Activated CD8-positive, alpha-beta T cell treated with anti-CD3 and anti-CD28 coated beads, Interleukin-2, amount 10 ng/mL, durations not matched to agents 7 days and 5 days (primary cell): Measurements from ENCODE around the gene GTSE1. TPM values are rescaled to one million over a fixed set of nuclear protein-coding genes. Genes with fewer than 3 reads are reported as not detected.
A peak's percentile ranks its signal among the peaks of the same experiment; 100 is the strongest.

ENCODE experiments used
- ATAC-seq: fragments of 150-1000 bp; cut with Tn5 transposase; one replicate; pipeline ENCODE4 v1.10.0; 2021; ENCODE audit warnings: moderate library complexity
- CTCF ChIA-PET: fragments of 350-600 bp; sonication (Branson Sonifier 250); formaldehyde crosslinking; loops from one replicate; lab custom pipeline; 2021; ENCODE audit warnings: antibody characterized with exemption; lab: Charles Lee
- POLR2A ChIA-PET: fragments of 350-600 bp; sonication (Branson Sonifier 250); formaldehyde crosslinking; loops from one replicate; lab custom pipeline; 2021; ENCODE audit warnings: antibody characterized with exemption; lab: Charles Lee
- DNase-seq: peaks from one replicate; pipeline ENCODE4 v3.0.0-alpha.2; 2020
- H3K27ac Mint-ChIP-seq: one replicate; pipeline ENCODE4 v1.8.0; 2021; ENCODE audit warnings: mild to moderate bottlenecking, mixed read lengths
- H3K27me3 Mint-ChIP-seq: one replicate; pipeline ENCODE4 v1.8.0; 2021; ENCODE audit warnings: low read depth, mixed read lengths
- H3K36me3 Mint-ChIP-seq: one replicate; pipeline ENCODE4 v1.8.0; 2021; ENCODE audit warnings: low read depth, mixed read lengths
- H3K4me1 Mint-ChIP-seq: one replicate; pipeline ENCODE4 v1.8.0; 2021; ENCODE audit warnings: low read depth, mixed read lengths
- H3K4me3 Mint-ChIP-seq: one replicate; pipeline ENCODE4 v1.8.0; 2021; ENCODE audit warnings: mild to moderate bottlenecking, mixed read lengths
- H3K9me3 Mint-ChIP-seq: one replicate; pipeline ENCODE4 v1.8.0; 2022; ENCODE audit warnings: mixed read lengths; ENCODE audit not compliant: insufficient read depth
- total RNA-seq, 2 experiments: library from RNA; stranded (reverse); gene quantifications; one replicate each; pipeline ENCODE4 v1.2.3, GENCODE V29; 2021

GTSE1 gene
- total RNA-seq, 2 experiments from 2014 or later = 111 to 114 TPM

- Mint-ChIP-seq H3K27me3 (no peaks in the 10 kb centered on the region), H3K36me3 (peaks cover 82% of the 10 kb centered on the region), H3K27ac (peak overlapping the region; percentile 34), H3K4me3 (no peak overlapping the region), H3K9me3 (no peaks in the 10 kb centered on the region), H3K4me1 (no peaks in the 10 kb centered on the region)
- CTCF ChIA-PET = interaction anchor here (1.1 kb wide), 1 partner anchor 706 kb away, joined by 3 read pairs; no protein-coding TSS in a partner anchor
- ATAC-seq (no peak), DNase-seq (no peak)
- POLR2A ChIA-PET = no interaction called here
Measured at GRCh38 chr22:46320716-46321386, 24.2 kb downstream of the GTSE1 start.

GRCh38 chr22:46322711-46323110, 26.0 kb downstream of the GTSE1 start:
- H3K4me3 Mint-ChIP-seq = no peak overlapping the region
- H3K9me3 Mint-ChIP-seq = no peaks in the 10 kb centered on the region
- CTCF ChIA-PET = no interaction called here
- no peak overlapping the region for H3K27ac Mint-ChIP-seq
- peaks cover 74% of the 10 kb centered on the region for H3K36me3 Mint-ChIP-seq
- no peak for DNase-seq
- POLR2A ChIA-PET = interaction anchor here (1.1 kb wide), 1 partner anchor 13 kb away, joined by 3 read pairs; the partner anchor contains the start of gene TRMU
- no peak for ATAC-seq
- no peaks in the 10 kb centered on the region for H3K4me1 Mint-ChIP-seq
- H3K27me3 Mint-ChIP-seq = no peaks in the 10 kb centered on the region

GRCh38 chr22:46323162-46323561, 26.5 kb downstream of the GTSE1 start:
- Mint-ChIP-seq H3K27me3 (no peaks in the 10 kb centered on the region), H3K4me3 (no peak overlapping the region), H3K4me1 (no peaks in the 10 kb centered on the region), H3K36me3 (peaks cover 74% of the 10 kb centered on the region), H3K27ac (no peak overlapping the region), H3K9me3 (no peaks in the 10 kb centered on the region)
- ChIA-PET CTCF (no interaction called here), POLR2A (interaction anchor here (1.1 kb wide), 1 partner anchor 12 kb away, joined by 3 read pairs; the partner anchor contains the start of gene TRMU)
- no peak for DNase-seq
- no peak for ATAC-seq

GRCh38 chr22:46326066-46326680, 29.5 kb downstream of the GTSE1 start:
- peaks cover 68% of the 10 kb centered on the region for H3K36me3 Mint-ChIP-seq
- CTCF ChIA-PET = no interaction called here
- POLR2A ChIA-PET = no interaction called here

GRCh38 chr22:46327691-46328465, 31.2 kb downstream of the GTSE1 start:
- ChIA-PET POLR2A (no interaction called here), CTCF (interaction anchor here (1.0 kb wide), 1 partner anchor 13 kb away, joined by 3 read pairs; no protein-coding TSS in a partner anchor)
- no peak for ATAC-seq

More at GRCh38 chr22:46326066-46326680, 29.5 kb downstream of the GTSE1 start:
- no peaks in the 10 kb centered on the region for H3K4me1 Mint-ChIP-seq
- no peak overlapping the region for H3K4me3 Mint-ChIP-seq
- DNase-seq (no peak), ATAC-seq (no peak)
- H3K27ac Mint-ChIP-seq = no peak overlapping the region
- H3K9me3 Mint-ChIP-seq = no peaks in the 10 kb centered on the region
- no peaks in the 10 kb centered on the region for H3K27me3 Mint-ChIP-seq

GRCh38 chr22:46328797-46329196, 32.1 kb downstream of the GTSE1 start:
- no peaks in the 10 kb centered on the region for H3K9me3 Mint-ChIP-seq
- no peak for ATAC-seq
- no peak for DNase-seq
- no peak overlapping the region for H3K4me3 Mint-ChIP-seq
- no peaks in the 10 kb centered on the region for H3K4me1 Mint-ChIP-seq
- H3K27me3 Mint-ChIP-seq = no peaks in the 10 kb centered on the region
- peaks cover 68% of the 10 kb centered on the region for H3K36me3 Mint-ChIP-seq
- ChIA-PET POLR2A (no interaction called here), CTCF (interaction anchor here (1.0 kb wide), 1 partner anchor 14 kb away, joined by 3 read pairs; no protein-coding TSS in a partner anchor)
- H3K27ac Mint-ChIP-seq = no peak overlapping the region

More at GRCh38 chr22:46327691-46328465, 31.2 kb downstream of the GTSE1 start:
- no peak overlapping the region for H3K27ac Mint-ChIP-seq
- H3K27me3 Mint-ChIP-seq = no peaks in the 10 kb centered on the region
- no peaks in the 10 kb centered on the region for H3K4me1 Mint-ChIP-seq
- H3K9me3 Mint-ChIP-seq = no peaks in the 10 kb centered on the region
- DNase-seq = no peak
- H3K36me3 Mint-ChIP-seq = peaks cover 65% of the 10 kb centered on the region
- H3K4me3 Mint-ChIP-seq = no peak overlapping the region

GRCh38 chr22:46329616-46330015, 32.9 kb downstream of the GTSE1 start:
- Mint-ChIP-seq H3K27ac (no peak overlapping the region), H3K4me3 (no peak overlapping the region), H3K4me1 (peaks cover 2% of the 10 kb centered on the region), H3K27me3 (no peaks in the 10 kb centered on the region), H3K9me3 (no peaks in the 10 kb centered on the region), H3K36me3 (peaks cover 67% of the 10 kb centered on the region)
- POLR2A ChIA-PET = no interaction called here
- ATAC-seq = no peak
- CTCF ChIA-PET = no interaction called here
- DNase-seq = no peak

GRCh38 chr22:46330426-46330825, 33.8 kb downstream of the GTSE1 start:
- no peaks in the 10 kb centered on the region for H3K27me3 Mint-ChIP-seq
- DNase-seq (no peak), ATAC-seq (no peak)
- H3K9me3 Mint-ChIP-seq = no peaks in the 10 kb centered on the region
- POLR2A ChIA-PET = no interaction called here
- peaks cover 60% of the 10 kb centered on the region for H3K36me3 Mint-ChIP-seq
- H3K4me1 Mint-ChIP-seq = peaks cover 6% of the 10 kb centered on the region
- no peak overlapping the region for H3K27ac Mint-ChIP-seq
- H3K4me3 Mint-ChIP-seq = no peak overlapping the region
- CTCF ChIA-PET = no interaction called here

- ChIA-PET CTCF (no interaction called here), POLR2A (interaction anchor here (0.9 kb wide), 1 partner anchor 9 kb away, joined by 3 read pairs; no protein-coding TSS in a partner anchor)
- H3K27me3 Mint-ChIP-seq = no peaks in the 10 kb centered on the region
- peaks cover 55% of the 10 kb centered on the region for H3K36me3 Mint-ChIP-seq
- DNase-seq (no peak), ATAC-seq (no peak)
- H3K4me3 Mint-ChIP-seq = no peak overlapping the region
- no peaks in the 10 kb centered on the region for H3K9me3 Mint-ChIP-seq
- no peak overlapping the region for H3K27ac Mint-ChIP-seq
- peaks cover 8% of the 10 kb centered on the region for H3K4me1 Mint-ChIP-seq
Measured at GRCh38 chr22:46331496-46331895, 34.8 kb downstream of the GTSE1 start.

- DNase-seq (peak; percentile 80), ATAC-seq (peak; percentile 90)
- Mint-ChIP-seq H3K27ac (peak within 1 kb of the TSS; percentile 93), H3K9me3 (no peaks in the 10 kb centered on the region), H3K4me1 (peaks cover 21% of the 10 kb centered on the region), H3K4me3 (peak within 1 kb of the TSS; percentile 95), H3K27me3 (no peaks in the 10 kb centered on the region), H3K36me3 (peaks cover 62% of the 10 kb centered on the region)
- POLR2A ChIA-PET = interaction anchor here (0.5 to 1.6 kb wide), 6 partner anchors 12 to 369 kb away, joined by 3 to 4 read pairs (median 3); partner anchors contain the start of gene TTC38
- CTCF ChIA-PET = interaction anchor here (0.9 to 1.8 kb wide), 5 partner anchors 28 to 413 kb away, joined by 3 to 5 read pairs (median 3); no protein-coding TSS in a partner anchor
Measured at GRCh38 chr22:46335201-46336118, 38.8 kb downstream of the GTSE1 start, which contains the start of gene TRMU. TRMU (plus strand) TSS chr22:46335714; CDS start chr22:46335765, 51 bp downstream.
